ENCODE results near the gene EXOC3L4. TPM values are rescaled to one million over a fixed set of nuclear protein-coding genes. Genes with fewer than 3 reads are reported as not detected.

Gene EXOC3L4
- total and polyA plus RNA-seq, 2 of the 8 experiments (the other 6 are each of a cell fraction or from before 2014, with no cell fraction given) = 0.45 to 0.57 TPM

DNA sequence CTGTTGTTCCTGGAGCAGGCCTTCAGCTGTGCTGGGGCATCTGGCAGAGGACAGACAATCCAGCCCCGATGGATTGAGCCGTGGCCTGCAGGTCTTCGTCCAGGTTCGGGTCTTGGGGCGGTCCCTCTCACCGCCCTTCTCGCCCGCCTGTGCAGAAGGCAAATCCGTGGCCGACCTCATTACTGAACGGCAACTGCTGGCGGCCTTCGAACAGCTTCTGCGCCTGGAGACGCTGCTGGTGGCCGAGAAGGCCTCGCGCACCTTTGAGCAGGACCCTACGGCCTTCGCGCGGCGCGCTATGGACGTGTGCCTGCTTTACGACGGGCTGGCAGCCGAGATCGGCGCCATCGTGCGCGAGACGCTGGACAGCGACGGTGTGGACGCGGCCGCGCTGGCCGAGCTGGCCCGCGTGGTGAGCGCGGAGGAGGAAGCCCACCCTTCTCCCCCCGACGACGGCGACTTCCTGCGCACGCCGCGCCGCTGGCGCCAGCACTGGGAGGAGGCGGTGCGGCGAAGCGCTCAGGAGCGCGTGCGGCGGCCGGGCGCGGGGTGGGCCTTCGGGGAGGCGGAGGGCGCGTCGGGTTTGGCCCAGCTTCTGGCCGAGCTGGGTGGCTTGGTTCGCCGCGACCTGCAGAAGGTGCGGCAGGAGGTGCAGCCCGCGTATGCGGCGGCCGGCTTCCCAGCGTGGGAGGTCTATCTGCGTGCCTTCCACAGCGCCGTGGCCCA, 7.6 kb downstream of the EXOC3L4 start:
- H3K9ac ChIP-seq (replicated peaks in 1 of 4; ENCODE audit: extremely low read depth in 1 of 4, low read depth in 3 of 4, low read length in 3 of 4) = no peak overlapping the region
- peaks cover 3% of the 10 kb centered on the region; the same call in 1 of the 2 replicates for H3K23me2 ChIP-seq (ENCODE audit: low read depth, low read length)
- H2BK15ac ChIP-seq (ENCODE audit: low read length) = no peak overlapping the region
- peaks cover 0 to 31% (median 14%) of the 10 kb centered on the region in 4 experiments; a peak in 6 of 7 replicates for H3K4me1 ChIP-seq (replicated peaks in 1 of 4; ENCODE audit: control insufficient read depth in 3 of 4, insufficient read depth in 4 of 4, low read length in 3 of 4)
- TF ChIP-seq, protein P1, sequence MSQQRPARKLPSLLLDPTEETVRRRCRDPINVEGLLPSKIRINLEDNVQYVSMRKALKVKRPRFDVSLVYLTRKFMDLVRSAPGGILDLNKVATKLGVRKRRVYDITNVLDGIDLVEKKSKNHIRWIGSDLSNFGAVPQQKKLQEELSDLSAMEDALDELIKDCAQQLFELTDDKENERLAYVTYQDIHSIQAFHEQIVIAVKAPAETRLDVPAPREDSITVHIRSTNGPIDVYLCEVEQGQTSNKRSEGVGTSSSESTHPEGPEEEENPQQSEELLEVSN (IDR thresholded peaks at IDR 0.05) = peak; percentile 66; the same call in 1 of the 2 replicates
- TF ChIP-seq SUZ12 (IDR thresholded peaks at IDR 0.05; ENCODE audit: low read length) = peak; percentile 54; the same call in 1 of the 2 replicates
- no peak for TF ChIP-seq EZH2 (IDR thresholded peaks at IDR 0.05; ENCODE audit: low read depth, low read length, severe bottlenecking)
- H3K23ac ChIP-seq (ENCODE audit: insufficient read length) = no peak overlapping the region
- WGBS, 2 experiments (ENCODE audit: extremely low coverage in 1 of 2, insufficient coverage in 1 of 2, insufficient read length in 1 of 2, insufficient replicate concordance in 2 of 2, low coverage in 1 of 2, low lambda C conversion rate in 2 of 2, missing lambda C conversion rate in 1 of 2) = 79% methylated on average over 62 of the region's 85 CpGs; no CpG with 5 or more reads in 1 of the 2 experiments
- H4K20me1 ChIP-seq (replicated peaks in 1 of 2; ENCODE audit: control insufficient read depth in 1 of 2, insufficient read depth in 2 of 2, low read length in 2 of 2) = peaks cover 0 to 3% of the 10 kb centered on the region in 2 experiments
- CTCF ChIA-PET (ENCODE audit: partially characterized antibody) = interaction anchor here (0.7 to 10.4 kb wide), 6 partner anchors 17 to 191 kb away, joined by 4 to 276 read pairs (median 101); partner anchors contain the start of genes LBHD2 and TNFAIP2
- H2BK5ac ChIP-seq (ENCODE audit: low read depth, low read length) = no peak overlapping the region
- H3K9me3 ChIP-seq (ENCODE audit: insufficient read depth in 2 of 2, low read depth in 1 of 2, low read length in 1 of 2) = no peaks in the 10 kb centered on the region
- no peak overlapping the region for H3K4ac ChIP-seq (replicated peaks; ENCODE audit: insufficient read length, low read depth, low read length)
- DNase-seq (ENCODE audit: low read depth in 1 of 2, low spot score in 2 of 2) (no peak), FAIRE-seq (no peak)
- no peak overlapping the region for H2BK20ac ChIP-seq (ENCODE audit: low read length)
- H3K4me2 ChIP-seq (ENCODE audit: insufficient read depth in 1 of 2, low read depth in 2 of 2, low read length in 2 of 2) = peak overlapping the region in 1 of 2 experiments; percentile 34; a peak in 1 of 4 replicates
- peak overlapping the region; percentile 87 for H4K8ac ChIP-seq (ENCODE audit: extremely low read depth, insufficient read depth, low read length)
- H3K18ac ChIP-seq (ENCODE audit: extremely low read depth, low read length) = no peak overlapping the region
- no peak overlapping the region; the same call in 1 of the 2 replicates for H2AFZ ChIP-seq (ENCODE audit: low read length)
- peak overlapping the region; percentile 90; the same call in 1 of the 2 replicates for H2BK12ac ChIP-seq (ENCODE audit: low read depth, low read length)
- no peak overlapping the region for H2AK5ac ChIP-seq (ENCODE audit: low read depth, low read length)
- no peak overlapping the region for H3K56ac ChIP-seq (replicated peaks; ENCODE audit: insufficient read length, low read depth, low read length)
- no peak overlapping the region for H3K14ac ChIP-seq (ENCODE audit: insufficient read length)
- H3K27me3 ChIP-seq (replicated peaks in 1 of 4; ENCODE audit: control insufficient read depth in 3 of 4, extremely low read depth in 1 of 4, insufficient read depth in 3 of 4, low read length in 3 of 4) = peaks cover 7 to 42% (median 34%) of the 10 kb centered on the region in 4 experiments
- no peaks in the 10 kb centered on the region for H3K79me1 ChIP-seq (ENCODE audit: low read depth, low read length)
- H3K79me2 ChIP-seq (ENCODE audit: control insufficient read depth in 1 of 2, insufficient read depth in 2 of 2, low read length in 2 of 2) = no peaks in the 10 kb centered on the region
- no peaks in the 10 kb centered on the region for H3K36me3 ChIP-seq (ENCODE audit: control insufficient read depth in 2 of 4, insufficient read depth in 4 of 4, low read length in 3 of 4)
- POLR2A ChIA-PET (ENCODE audit: partially characterized antibody) = interaction anchor here (0.7 to 1.3 kb wide), 5 partner anchors 22 to 198 kb away, joined by 3 to 4 read pairs (median 3); partner anchors contain the start of gene TNFAIP2
- no peak overlapping the region for H4K5ac ChIP-seq (ENCODE audit: insufficient read length, low read depth, low read length)
- H4K91ac ChIP-seq (replicated peaks; ENCODE audit: insufficient read length, low read length) = peak overlapping the region; percentile 85
- no peak overlapping the region for H2BK120ac ChIP-seq (replicated peaks; ENCODE audit: low read depth, low read length)
- H3K4me3 ChIP-seq (ENCODE audit: extremely low read depth in 1 of 4, insufficient read depth in 2 of 4, low read depth in 3 of 4, low read length in 4 of 4) = peak overlapping the region in 1 of 4 experiments; percentile 28; a peak in 1 of 8 replicates
- no peak overlapping the region for H3K27ac ChIP-seq (ENCODE audit: low read depth, low read length)

Measured in H1 (cell line).